HUDEP-2 (cell line): ENCODE results near the gene NEUROD2.

ENCODE experiments used
- DNase-seq, 76 experiments: peaks; one replicate each; lab custom pipeline; 2025; ENCODE audit not compliant: unreplicated experiment in 76 of 76; lab: John Stamatoyannopoulos, UW

The NEUROD2 gene

GRCh38 chr17:39605492-39606433 is 2.0 kb downstream of the NEUROD2 start:
- no peak for DNase-seq

DNA sequence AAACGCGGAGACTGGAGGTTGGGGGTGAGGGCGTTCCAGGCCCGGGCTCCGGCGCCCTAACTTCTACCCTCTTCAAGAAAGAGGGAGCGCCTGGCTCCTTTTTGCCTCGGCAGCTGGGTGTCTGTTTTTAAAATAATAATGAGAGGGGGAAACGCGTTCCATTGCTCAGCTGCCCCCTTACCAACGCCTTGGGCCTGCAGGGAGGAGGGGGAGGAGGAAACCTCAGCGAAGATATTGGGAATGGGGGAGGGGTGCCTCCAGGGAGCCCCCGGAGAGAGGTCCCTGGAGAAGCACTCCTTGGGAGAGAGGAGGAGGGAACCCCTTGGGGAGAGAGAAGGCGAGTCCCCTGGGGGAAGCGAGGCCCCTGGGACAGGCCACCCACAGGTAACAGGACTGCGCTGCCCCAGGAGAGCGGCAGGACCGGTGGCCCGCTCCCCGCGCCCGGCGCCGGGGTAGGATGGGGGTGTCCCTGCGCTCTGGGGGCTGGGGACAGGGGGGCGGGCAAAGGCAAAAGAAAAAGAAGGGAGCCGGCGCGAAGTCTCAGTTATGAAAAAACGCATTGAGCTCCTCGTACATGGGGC is 2.7 kb downstream of the NEUROD2 start:
- no peak for DNase-seq

DNA sequence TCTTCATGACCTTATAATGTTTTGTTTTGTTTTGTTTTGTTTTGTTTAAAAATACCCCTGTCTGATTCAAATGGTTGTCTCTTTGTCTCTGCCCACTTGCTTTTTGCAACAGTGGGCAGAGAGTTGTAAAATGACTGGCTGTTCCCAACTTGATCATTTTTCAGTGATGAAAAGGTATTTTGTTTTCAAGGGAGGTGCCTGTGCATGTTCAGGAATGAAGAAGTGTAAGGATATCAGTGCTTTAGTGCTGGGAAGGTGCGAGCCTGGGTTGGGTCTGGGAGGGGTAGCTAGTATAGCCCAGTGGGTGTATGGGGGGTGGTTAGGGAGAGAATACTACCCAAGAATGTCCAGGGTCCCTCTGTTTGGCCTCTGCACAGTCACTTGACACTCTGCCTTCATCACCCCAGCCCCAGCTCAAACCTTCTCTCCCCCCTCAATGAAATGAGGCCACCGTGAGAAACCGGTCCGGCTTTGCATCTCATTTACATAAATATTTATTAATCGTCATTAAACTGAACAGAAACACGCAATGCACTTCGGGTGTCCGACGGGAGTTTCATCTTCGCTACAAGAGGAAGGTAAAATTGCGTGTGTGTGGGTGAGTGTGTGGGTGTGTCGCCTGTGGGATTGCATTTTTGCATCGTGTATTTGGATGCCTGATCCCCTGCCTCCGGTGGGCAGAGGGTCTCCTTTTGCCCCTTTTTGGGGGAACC is 4.3 kb downstream of the NEUROD2 start:
- no peak for DNase-seq

- no peak for DNase-seq
These were observed 5.0 kb downstream of the NEUROD2 start for GRCh38 chr17:39602533-39603303.

GRCh38 chr17:39601758-39602532 is 5.8 kb downstream of the NEUROD2 start:
- DNase-seq: peak in 7 of 76 experiments; percentile 5 to 21 (median 14)

- DNase-seq: no peak
These were observed 6.6 kb downstream of the NEUROD2 start for GRCh38 chr17:39600997-39601597.

DNA sequence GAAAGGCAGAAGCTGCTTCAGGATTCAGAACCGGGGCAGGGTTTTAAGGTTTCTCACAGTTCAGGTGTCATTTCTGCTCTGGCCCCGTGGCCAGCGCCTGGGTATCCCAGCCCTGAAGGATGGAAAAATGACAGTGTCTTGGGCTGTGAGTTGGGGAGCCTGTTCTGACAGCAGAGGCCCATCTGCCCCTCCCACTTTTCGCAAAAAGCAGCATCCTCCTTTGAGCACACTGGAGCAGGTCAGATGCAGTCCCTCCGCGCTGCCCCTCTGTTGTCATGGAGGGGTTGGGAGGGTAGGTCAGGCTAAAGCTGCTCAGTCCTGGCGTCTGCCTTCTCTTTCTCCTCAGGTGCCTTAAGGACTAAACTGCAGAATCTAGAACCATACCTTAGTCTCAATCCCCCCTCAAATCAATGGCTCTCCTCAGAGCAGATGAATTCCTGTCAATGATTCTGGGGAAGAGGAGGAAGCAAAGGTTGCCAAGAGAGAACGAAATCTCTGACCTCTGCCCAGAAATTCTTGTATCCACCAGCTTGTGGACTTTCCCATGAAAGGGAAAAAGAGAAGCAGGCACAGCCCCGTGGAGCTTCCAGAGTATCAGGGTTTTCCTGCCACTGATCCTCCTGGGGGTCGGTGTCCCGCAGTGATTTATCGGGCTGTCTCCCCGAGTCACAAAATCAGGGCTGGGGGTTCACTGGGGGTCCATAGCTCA is 7.3 kb downstream of the NEUROD2 start:
- DNase-seq: no peak

- no peak for DNase-seq
These were observed 8.0 kb downstream of the NEUROD2 start for GRCh38 chr17:39599665-39600231.

DNA sequence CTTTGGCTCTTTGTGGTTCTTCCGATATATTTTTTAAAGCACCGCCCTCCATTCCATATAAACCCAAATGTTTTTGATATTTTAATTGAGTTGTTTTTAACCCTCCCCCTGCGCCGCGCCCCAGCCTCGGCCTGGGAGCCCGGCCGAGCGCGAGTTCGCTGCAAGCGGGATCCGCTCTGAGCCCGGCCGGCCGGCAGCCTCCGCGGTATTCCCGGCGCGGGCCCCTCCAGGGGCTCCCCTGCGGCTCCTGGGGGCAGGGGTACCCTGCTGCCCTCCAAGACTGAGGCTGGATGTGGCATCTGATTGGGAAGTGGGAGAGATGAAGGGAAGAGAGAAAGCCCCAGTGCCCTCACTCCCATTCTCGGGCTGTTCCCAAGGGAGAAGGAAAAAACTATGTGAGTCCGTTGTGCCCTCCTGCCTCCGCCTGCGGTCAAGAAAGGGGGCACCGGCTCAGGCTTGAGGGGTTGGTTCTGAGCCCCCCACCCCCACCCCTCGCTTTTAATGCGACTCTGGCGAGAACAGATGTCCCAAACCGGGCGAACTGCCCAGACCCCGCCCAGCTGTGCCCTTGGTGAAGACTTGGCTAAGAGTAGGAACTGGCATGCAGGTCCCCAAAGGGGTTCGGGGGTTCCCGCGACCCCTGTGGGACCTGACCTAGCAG is 8.6 kb downstream of the NEUROD2 start:
- DNase-seq: peak in 3 of 76 experiments; percentile 7 to 37 (median 19)

- no peak for DNase-seq
These were observed 9.1 kb downstream of the NEUROD2 start for GRCh38 chr17:39598630-39599003.

- peak in 1 of 76 experiments; percentile 8 for DNase-seq
These were observed 9.7 kb downstream of the NEUROD2 start for GRCh38 chr17:39598047-39598481.

DNA sequence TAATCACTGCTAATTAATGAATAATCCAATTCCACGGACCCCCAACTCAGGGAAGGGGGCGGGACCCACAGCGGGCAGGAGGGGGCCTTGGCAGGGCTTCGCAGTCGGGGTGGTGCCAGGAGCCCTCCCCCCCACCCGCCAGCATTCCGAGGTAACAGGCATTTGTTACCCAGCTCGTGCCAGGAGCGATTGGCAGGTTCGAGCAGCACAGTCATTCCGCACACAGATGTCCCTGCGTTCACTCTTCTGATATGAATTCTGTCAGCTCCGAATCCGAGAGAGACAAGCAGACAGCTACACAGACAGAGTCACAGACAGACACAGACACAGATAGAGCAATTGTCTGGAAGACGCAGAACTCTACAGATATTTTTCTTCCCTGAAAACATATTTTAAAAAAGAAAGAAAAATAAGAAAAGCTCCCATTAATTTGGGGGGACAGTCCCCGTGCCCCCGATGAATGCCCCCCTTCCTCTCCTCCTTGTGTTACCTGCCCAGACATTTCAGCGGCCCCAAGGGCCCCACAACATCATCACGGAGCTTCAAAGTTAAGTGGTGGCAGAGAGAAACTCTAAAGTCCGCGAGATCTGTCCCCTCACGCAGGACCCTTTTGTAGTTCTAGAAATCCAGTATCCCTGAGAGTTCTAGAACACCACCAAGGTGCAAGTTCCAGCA is 10.2 kb downstream of the NEUROD2 start:
- DNase-seq: no peak

DNA sequence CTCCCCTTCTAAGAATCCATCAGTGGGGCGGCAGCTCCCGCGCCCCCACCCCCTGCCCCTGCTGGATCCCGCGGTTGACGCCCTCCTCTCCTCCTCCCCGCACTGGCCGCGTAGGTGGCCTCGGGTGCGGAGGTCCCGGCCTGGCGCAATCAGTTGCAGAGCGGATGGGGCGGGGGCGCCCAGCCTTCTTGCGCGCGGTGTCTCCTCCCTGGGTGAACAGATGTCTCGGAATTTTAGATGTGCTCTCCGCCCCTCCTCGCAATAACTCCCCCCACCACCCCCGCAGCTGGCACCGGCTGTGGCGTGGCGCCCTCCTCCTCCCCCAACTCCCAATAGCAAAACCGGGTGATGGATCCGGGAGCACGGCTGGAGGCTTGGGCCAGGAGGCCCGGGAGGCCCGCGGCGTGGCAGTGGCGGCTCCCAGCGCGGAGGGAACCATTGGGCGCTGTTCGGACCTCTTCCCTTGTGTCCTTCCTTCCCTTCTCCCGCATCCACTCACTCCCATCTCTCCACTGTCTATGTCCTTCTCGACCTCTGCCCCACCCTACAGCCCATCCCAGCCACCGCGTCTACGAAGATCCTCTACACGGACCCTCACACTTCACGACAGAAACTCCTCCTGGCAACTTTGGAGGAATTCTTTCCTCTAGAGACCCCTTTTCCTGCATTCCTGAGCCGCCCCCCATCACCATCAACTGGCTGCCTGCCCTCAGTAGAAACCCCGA is 11.0 kb downstream of the NEUROD2 start:
- DNase-seq: no peak

- no peak for DNase-seq
These were observed 11.7 kb downstream of the NEUROD2 start for GRCh38 chr17:39595928-39596510.

GRCh38 chr17:39595294-39595693 is 12.4 kb downstream of the NEUROD2 start:
- no peak for DNase-seq

- no peak for DNase-seq
These were observed 14.3 kb downstream of the NEUROD2 start for GRCh38 chr17:39593371-39593770.
